T-helper 17 cell (primary cell): ENCODE data around the gene CCDC148. TPM values are rescaled to one million over a fixed set of nuclear protein-coding genes. Genes with fewer than 3 reads are reported as not detected.
A peak's percentile ranks its signal among the peaks of the same experiment; 100 is the strongest.

Experiments used
- ATAC-seq: fragments of 150-1000 bp; cut with Tn5 transposase; 2 replicates; pipeline ENCODE4 v1.10.0; 2021; ENCODE audit warnings: mild to moderate bottlenecking, moderate library complexity
- DNase-seq, 3 donors: peaks; one replicate each; pipeline versions ENCODE4 v3.0.0 to v3.0.0-alpha.2; 2020 to 2021
- H3K9me3 ChIP-seq: one replicate; pipeline ENCODE4 v1.7.0; 2013; ENCODE audit warnings: low read length, mild to moderate bottlenecking; ENCODE audit not compliant: control insufficient read depth, poor library complexity, severe bottlenecking
- H3K27ac Mint-ChIP-seq: one replicate; pipeline ENCODE4 v1.8.0; 2022; ENCODE audit warnings: mild to moderate bottlenecking, moderate library complexity, mixed read lengths
- H3K27me3 Mint-ChIP-seq: one replicate; pipeline ENCODE4 v1.8.0; 2022; ENCODE audit warnings: mixed read lengths
- H3K36me3 Mint-ChIP-seq: one replicate; pipeline ENCODE4 v1.8.0; 2022; ENCODE audit warnings: low read depth, mixed read lengths
- H3K4me1 Mint-ChIP-seq: one replicate; pipeline ENCODE4 v1.8.0; 2022; ENCODE audit warnings: mild to moderate bottlenecking, mixed read lengths
- H3K4me3 Mint-ChIP-seq: one replicate; pipeline ENCODE4 v1.8.0; 2022; ENCODE audit warnings: mild to moderate bottlenecking, moderate library complexity, mixed read lengths
- total RNA-seq, 4 donors: library from RNA in 2 of 4; stranded (reverse) in 2 of 4; gene quantifications; one replicate each; pipeline ENCODE4 v1.2.3 and lab custom pipeline; 2022 to 2026

Gene CCDC148
- total RNA-seq, result not detected
- total RNA-seq (lab: John Stamatoyannopoulos, UW), result 0 to 0.23 reads per million in 2 donors

DNA sequence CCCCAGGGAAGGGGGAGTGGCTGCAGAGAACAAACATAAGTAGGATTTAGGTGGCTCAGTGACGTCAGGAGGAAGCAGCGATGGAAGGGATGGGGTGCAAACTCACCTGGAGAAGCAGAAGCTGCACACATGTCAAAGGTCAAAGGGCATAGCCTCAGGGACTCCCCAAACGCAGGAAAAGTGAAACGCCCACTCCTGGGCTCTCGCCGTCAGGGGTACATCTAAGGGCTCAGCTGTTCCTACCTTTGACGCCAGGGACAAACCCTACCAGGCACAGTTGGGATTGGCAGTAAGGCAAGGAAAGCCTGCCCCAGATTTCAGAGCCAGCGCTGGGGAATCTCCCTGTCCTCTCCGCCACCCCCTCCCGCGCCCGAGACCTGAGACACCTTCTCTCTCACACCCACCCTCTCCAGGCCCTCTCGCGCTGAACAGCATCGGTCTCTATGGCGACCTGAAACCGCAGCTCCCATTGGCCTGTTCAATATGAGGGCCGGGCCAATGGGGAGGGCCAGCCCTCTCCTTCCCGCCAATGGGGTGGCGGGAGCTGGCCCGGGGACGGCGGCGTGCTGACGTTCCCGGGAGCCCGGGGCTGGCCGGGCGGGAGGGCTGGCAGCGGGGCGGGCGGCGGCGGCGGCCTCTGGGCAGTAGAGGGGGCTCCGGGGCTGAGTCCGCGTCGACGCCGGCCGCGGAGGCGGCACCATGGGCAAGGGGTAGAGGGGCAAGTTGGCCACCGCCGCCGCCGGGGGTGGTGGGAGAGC is at the start of gene CCDC148, which contains the start of gene PKP4:
CCDC148 (minus strand) TSS at position 445 of the 758 bp plus-strand sequence; CDS start at position 131, 314 bp downstream.
PKP4 (plus strand) TSS at position 644 of the 758 bp plus-strand sequence. CDS start 76,233 bp downstream, outside the sequence.
- peak within 1 kb of the TSS; percentile 90 for H3K27ac Mint-ChIP-seq
- DNase-seq (peak; percentile 84 to 88 (median 85)), ATAC-seq (peak; percentile 93)
- peak within 1 kb of the TSS; percentile 97 for H3K4me3 Mint-ChIP-seq
- no peaks in the 10 kb centered on the region for H3K9me3 ChIP-seq
- peaks cover 9% of the 10 kb centered on the region for H3K27me3 Mint-ChIP-seq
- peaks cover 24% of the 10 kb centered on the region for H3K4me1 Mint-ChIP-seq
- no peaks in the 10 kb centered on the region for H3K36me3 Mint-ChIP-seq

DNA sequence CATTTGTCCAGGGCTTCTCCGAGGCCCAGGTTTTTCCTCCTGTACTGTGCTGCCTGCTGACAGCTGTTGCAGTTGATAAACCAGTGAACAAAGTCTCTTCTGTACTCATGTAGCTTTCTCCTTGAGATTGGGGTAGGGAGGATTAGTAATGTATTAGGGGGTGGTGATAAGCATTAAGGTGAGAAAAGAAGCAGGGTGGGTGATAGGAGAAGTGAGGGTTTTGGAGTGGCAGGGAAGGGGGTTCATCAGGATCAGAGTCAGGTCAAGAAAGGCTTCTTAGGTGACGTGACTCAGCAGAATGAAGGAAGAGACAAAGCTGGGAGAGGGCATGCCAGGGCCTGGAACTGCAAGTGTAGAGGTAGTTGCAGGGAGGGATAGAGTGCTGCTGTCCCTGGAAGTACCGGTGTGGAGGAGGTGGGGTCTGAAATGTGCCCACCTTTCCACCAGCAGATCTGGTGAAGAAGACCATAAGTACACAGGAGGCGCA is 48.9 kb upstream of the CCDC148 start:
- no peaks in the 10 kb centered on the region for H3K9me3 ChIP-seq
- Mint-ChIP-seq H3K27ac (no peak overlapping the region), H3K4me1 (peaks cover 13% of the 10 kb centered on the region), H3K36me3 (no peaks in the 10 kb centered on the region), H3K4me3 (no peak overlapping the region), H3K27me3 (no peaks in the 10 kb centered on the region)
- no peak for DNase-seq
- no peak for ATAC-seq

DNA sequence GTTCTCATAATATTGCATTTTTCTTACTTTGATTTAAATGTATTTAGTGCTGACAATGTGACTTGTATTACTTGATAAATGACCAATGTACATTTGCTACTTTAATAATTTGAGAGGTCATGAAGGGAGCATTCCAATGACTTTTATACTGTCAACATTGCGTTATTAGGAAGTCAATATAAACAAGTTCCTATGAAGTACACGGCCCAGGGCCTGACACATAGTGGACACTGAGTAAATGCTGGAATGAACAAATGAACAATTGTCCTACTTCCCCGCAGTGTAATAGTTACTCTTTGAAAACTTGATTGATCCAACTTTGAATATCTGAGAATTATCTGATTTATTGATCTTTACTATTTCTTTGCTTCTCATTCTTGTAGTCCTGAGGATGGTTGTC is 47.5 kb upstream of the CCDC148 start:
- Mint-ChIP-seq H3K27ac (no peak overlapping the region), H3K4me1 (peaks cover 16% of the 10 kb centered on the region), H3K27me3 (no peaks in the 10 kb centered on the region), H3K4me3 (no peak overlapping the region), H3K36me3 (no peaks in the 10 kb centered on the region)
- DNase-seq, result no peak
- no peaks in the 10 kb centered on the region for H3K9me3 ChIP-seq
- ATAC-seq, result no peak

DNA sequence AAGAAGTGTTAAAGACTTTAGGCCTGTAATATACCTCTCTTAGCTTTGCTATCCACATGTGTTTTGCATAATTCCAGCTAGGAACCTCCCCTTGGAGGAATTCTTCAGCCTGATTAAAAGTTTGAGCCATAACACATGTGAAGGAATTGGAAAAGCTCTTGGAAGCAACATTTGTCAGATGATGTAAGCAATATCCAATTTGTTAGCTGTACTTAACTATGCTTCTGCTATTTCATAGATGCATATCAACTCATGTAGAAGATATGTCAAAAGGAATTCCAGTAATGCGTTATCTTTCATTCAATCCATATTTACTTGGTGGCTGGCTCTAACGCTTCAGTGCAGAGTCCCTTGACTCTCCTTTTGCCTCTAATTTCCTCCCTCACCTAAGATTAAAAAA is 46.4 kb upstream of the CCDC148 start:
- H3K27ac Mint-ChIP-seq, result no peak overlapping the region
- no peaks in the 10 kb centered on the region for H3K27me3 Mint-ChIP-seq
- no peak for DNase-seq
- H3K4me1 Mint-ChIP-seq, result peaks cover 16% of the 10 kb centered on the region
- no peaks in the 10 kb centered on the region for H3K36me3 Mint-ChIP-seq
- no peak for ATAC-seq
- H3K4me3 Mint-ChIP-seq, result no peak overlapping the region
- no peaks in the 10 kb centered on the region for H3K9me3 ChIP-seq

DNA sequence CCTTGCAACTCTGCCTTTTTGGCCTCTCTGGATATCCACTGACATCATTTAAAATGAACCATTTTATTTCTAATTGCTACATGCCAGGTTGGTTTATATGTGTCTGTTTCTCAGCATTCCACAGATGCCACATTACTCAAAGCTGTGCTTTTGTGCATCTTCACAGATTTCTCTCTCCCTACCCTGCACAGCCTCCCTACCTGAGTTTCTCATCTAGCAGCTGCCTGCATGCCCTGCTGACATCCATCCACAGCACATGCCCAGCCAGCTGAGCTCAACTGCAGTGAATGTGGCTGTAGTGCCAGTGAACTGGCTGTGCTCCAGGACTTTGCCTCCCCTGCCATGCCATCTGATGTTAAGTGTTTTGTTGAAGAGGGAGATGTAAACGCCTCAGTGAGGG is 44.7 kb upstream of the CCDC148 start:
- Mint-ChIP-seq H3K4me1 (peaks cover 14% of the 10 kb centered on the region), H3K36me3 (no peaks in the 10 kb centered on the region), H3K27ac (no peak overlapping the region), H3K4me3 (no peak overlapping the region), H3K27me3 (no peaks in the 10 kb centered on the region)
- ATAC-seq (no peak), DNase-seq (no peak)
- H3K9me3 ChIP-seq, result no peaks in the 10 kb centered on the region

DNA sequence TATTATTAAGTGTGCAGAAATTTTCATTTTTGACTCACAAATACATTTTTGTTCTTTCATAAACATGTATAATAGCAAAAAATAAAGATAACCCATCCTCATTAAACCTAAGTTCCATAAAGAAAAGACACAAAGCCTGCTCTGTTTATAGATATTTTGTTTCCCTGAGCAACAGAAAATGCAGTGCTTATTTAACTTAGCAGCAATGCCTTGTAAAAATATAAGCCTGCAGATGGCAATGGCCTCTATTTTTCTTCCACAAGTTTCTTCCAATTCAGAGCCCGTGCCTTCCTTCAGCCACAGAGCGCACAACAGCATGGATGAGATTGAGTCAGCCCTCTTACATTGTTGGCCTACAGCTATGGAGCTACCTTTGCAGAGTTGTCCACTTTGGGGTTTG is 43.8 kb upstream of the CCDC148 start:
- H3K4me1 Mint-ChIP-seq, result peaks cover 11% of the 10 kb centered on the region
- no peak overlapping the region for H3K4me3 Mint-ChIP-seq
- no peak overlapping the region for H3K27ac Mint-ChIP-seq
- H3K27me3 Mint-ChIP-seq, result no peaks in the 10 kb centered on the region
- H3K9me3 ChIP-seq, result no peaks in the 10 kb centered on the region
- no peaks in the 10 kb centered on the region for H3K36me3 Mint-ChIP-seq
- ATAC-seq (no peak), DNase-seq (no peak)

DNA sequence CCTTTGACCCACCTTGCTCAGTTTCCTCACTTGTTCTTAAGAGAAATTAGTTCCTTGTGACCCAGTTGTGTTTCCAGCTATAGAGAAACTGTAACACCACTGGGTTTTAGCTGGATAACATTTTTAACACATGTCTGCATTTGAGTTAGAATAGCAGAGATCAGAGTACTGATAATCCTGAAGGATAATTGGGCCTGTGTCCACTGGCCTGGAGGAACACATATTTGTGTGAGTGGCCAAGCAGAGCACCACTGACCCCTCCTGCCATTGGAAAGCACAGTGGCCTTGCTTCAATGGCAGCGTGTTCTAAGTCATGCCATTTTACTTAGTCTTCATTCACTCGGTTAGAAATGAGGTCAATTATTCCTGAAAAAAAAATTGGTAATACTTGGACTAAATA is 42.8 kb upstream of the CCDC148 start:
- ATAC-seq, result no peak
- no peak overlapping the region for H3K4me3 Mint-ChIP-seq

DNA sequence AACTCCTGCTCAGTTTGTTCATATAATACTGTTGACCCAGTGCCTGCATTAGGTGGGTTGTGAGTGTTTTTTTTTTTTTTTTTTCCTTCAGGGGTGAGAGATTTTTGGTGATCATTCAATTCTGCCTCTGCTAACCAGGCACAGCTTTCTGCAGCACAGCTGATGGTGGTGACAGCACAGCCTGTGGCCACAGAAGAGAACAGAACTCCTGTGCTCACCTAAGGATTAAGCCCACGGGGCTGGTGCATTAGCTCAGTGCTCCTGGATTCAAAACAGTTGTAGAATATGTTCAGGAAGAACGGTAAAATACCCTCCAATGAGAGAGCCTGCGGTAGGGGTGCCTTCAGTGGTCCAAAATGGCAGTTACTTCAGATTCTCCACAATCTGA is 42.2 kb upstream of the CCDC148 start:
- DNase-seq (no peak), ATAC-seq (no peak)
- peaks cover 12% of the 10 kb centered on the region for H3K4me1 Mint-ChIP-seq
- peak overlapping the region; percentile 81 for H3K27ac Mint-ChIP-seq
- no peaks in the 10 kb centered on the region for H3K9me3 ChIP-seq
- no peaks in the 10 kb centered on the region for H3K36me3 Mint-ChIP-seq
- no peaks in the 10 kb centered on the region for H3K27me3 Mint-ChIP-seq
- no peak overlapping the region for H3K4me3 Mint-ChIP-seq

More for the DNA sequence above, 42.8 kb upstream of the CCDC148 start:
- Mint-ChIP-seq H3K27ac (no peak overlapping the region), H3K36me3 (no peaks in the 10 kb centered on the region), H3K4me1 (peaks cover 10% of the 10 kb centered on the region), H3K27me3 (no peaks in the 10 kb centered on the region)
- no peak for DNase-seq
- no peaks in the 10 kb centered on the region for H3K9me3 ChIP-seq

DNA sequence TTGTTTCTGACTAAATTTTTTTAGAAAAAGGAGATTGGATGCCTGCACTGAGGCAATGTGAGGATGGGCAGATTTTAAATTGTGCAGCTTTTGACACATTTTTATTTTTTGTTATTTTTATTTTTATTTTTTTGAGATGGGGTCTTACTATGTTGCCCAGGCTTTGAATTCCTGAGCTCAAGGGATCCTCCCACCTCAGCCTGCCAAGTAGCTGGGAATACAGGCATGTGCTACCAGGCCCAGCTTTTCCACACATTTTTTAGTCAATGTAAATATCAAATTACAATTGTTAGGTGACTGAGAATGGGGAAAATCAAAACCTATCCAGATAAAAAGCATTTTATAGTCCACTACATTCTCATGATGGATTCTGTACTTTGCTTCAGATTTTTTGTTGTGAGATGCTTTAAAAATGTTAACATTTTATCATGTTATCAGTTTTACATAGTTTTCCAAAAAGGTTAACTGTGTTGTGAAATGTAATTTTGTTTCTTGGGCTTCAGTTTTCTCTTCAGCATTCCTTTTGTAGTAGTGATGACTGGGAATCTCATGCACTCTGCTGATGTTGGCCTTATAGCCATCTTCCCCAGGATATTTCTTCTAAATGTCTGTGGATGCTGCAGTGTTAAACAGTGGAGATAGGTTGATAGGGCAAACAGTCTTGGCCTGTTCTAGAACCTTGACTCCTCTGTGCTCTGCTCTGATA is 41.6 kb upstream of the CCDC148 start:
- no peak for DNase-seq
- no peak for ATAC-seq
- H3K27me3 Mint-ChIP-seq, result no peaks in the 10 kb centered on the region
- peaks cover 15% of the 10 kb centered on the region for H3K4me1 Mint-ChIP-seq
- H3K36me3 Mint-ChIP-seq, result no peaks in the 10 kb centered on the region
- H3K27ac Mint-ChIP-seq, result peak overlapping the region; percentile 81
- no peaks in the 10 kb centered on the region for H3K9me3 ChIP-seq
- H3K4me3 Mint-ChIP-seq, result no peak overlapping the region

DNA sequence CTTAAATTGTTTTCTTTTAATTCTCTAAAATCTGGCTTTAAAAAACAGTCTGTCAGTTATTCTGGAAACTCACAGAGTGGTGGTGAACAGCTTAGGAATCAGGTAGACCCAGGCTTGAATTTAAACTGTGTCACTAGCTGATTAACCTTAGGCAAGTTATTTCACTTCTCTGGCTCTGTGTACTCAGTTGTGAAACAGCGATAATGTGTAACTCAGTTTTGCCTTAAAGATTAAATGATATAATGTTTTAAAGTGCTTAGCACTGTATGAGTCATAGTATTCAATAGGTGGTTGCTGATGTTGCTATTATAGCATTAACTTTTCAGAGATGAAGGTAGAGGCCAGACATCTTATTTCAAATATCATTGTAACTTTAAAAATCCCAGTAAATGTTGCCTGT is 40.9 kb upstream of the CCDC148 start:
- H3K27me3 Mint-ChIP-seq, result no peaks in the 10 kb centered on the region
- H3K4me1 Mint-ChIP-seq, result peaks cover 17% of the 10 kb centered on the region
- peaks cover 2% of the 10 kb centered on the region for H3K36me3 Mint-ChIP-seq
- no peak for ATAC-seq
- no peak overlapping the region for H3K4me3 Mint-ChIP-seq
- DNase-seq, result no peak
- H3K9me3 ChIP-seq, result no peaks in the 10 kb centered on the region
- peak overlapping the region; percentile 21 for H3K27ac Mint-ChIP-seq

DNA sequence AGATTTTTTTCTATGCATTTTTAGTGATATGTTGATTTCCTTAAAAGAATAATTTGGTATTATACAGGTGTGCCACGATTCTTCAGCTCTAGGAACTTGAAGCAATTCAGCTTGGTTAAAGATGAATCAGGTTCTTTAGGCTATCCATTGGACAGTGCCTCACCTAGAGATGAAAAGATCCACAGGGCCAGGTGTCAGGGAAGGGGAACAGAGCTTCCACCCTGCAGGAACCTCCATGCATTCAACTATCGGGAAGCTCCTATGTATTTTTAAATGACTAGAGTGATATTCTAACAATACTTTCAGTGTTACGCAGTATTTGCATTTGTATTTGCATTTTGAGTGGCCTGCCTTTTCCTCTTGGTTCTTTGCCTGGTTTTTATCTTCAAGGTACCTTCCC is 40.4 kb upstream of the CCDC148 start:
- no peak for DNase-seq
- Mint-ChIP-seq H3K4me3 (no peak overlapping the region), H3K27ac (peak overlapping the region; percentile 21), H3K27me3 (no peaks in the 10 kb centered on the region), H3K36me3 (peaks cover 3% of the 10 kb centered on the region), H3K4me1 (peaks cover 19% of the 10 kb centered on the region)
- H3K9me3 ChIP-seq, result no peaks in the 10 kb centered on the region
- no peak for ATAC-seq

DNA sequence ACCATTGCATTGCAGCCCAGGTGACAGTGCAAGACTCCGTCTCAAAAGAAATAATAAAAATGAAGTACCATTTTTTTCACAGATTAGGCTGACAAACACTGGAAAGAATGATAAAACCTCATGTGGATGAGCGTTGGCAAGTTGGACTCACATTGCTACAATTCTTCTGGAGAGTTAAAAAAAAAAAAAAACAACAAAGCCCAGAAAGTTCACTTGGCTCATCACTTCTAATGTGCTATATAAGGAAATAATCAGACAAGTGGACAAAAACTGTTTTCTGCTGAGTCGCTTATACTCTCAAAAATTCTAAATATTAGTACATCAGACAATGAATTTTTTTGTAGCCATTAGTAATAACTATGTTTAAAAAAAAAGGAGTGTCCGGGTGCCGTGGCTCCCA is 38.6 kb upstream of the CCDC148 start:
- no peaks in the 10 kb centered on the region for H3K27me3 Mint-ChIP-seq
- no peak for DNase-seq
- H3K27ac Mint-ChIP-seq, result no peak overlapping the region
- ATAC-seq, result no peak
- peaks cover 5% of the 10 kb centered on the region for H3K36me3 Mint-ChIP-seq
- no peaks in the 10 kb centered on the region for H3K9me3 ChIP-seq
- peaks cover 26% of the 10 kb centered on the region for H3K4me1 Mint-ChIP-seq
- H3K4me3 Mint-ChIP-seq, result no peak overlapping the region

DNA sequence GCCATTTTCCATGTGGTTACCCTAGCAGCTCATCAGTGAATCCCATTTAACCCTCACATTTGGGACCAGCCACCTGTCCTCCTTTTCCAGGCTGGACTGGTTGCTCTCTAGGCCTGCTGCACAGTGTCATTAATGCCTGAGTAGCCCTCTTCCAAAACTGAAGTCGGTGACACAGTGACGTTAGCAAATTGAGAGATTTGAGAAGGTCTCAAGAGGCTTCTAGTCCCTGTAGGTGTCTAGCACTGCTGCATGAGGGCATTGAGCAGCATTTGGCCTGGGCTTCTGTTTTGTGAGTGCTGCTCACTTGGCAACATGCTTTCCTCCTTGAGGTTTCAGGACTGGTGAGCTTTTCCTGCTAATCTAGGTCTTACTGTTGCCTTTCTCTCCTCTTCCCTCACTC is 36.9 kb upstream of the CCDC148 start:
- peak overlapping the region; percentile 25 for H3K27ac Mint-ChIP-seq
- no peaks in the 10 kb centered on the region for H3K9me3 ChIP-seq
- no peak overlapping the region for H3K4me3 Mint-ChIP-seq
- peaks cover 30% of the 10 kb centered on the region for H3K4me1 Mint-ChIP-seq
- H3K36me3 Mint-ChIP-seq, result peaks cover 5% of the 10 kb centered on the region
- ATAC-seq, result no peak
- DNase-seq, result no peak
- H3K27me3 Mint-ChIP-seq, result no peaks in the 10 kb centered on the region
